ENCODE data around the gene PLEKHH1.

PLEKHH1 gene

DNA sequence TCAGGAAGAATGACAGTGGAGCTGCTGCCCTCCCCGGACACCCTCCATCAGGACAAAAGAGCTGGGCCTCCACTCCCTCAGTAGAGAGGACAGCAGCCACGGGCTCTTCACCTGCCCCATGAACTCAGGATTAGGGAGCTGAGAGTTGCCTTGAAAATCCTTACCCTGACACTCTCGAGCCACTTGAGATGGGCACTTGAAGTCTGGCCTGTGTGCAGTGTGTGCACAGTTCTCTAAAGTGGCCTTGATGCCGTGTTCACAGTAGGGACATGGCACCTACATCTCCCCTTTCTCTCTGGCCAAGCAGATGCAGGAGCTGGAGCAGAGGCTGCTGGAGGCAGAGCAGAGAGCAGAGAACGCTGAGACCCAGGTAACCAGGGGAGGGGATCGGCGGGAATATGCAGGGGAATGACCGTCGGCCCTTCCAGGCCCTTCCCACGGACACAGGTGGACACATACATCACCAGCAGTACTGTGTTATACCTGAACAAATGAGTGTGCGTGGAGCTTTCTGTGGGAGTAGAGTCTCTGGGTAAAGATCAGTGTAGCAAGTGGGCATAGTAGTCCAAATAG is 22.5 kb downstream of the PLEKHH1 start:
- H3K4me2 ChIP-seq (ENCODE audit: low read depth, low read length, poor library complexity, severe bottlenecking): no peak overlapping the region
- no peaks in the 10 kb centered on the region for H3K79me2 ChIP-seq (ENCODE audit: insufficient read depth, low read length)
- no peak overlapping the region for H2AFZ ChIP-seq (ENCODE audit: low read depth, low read length, severe bottlenecking)
- no peaks in the 10 kb centered on the region for H3K36me3 ChIP-seq (ENCODE audit: low read length)
- TF ChIP-seq, protein P1, sequence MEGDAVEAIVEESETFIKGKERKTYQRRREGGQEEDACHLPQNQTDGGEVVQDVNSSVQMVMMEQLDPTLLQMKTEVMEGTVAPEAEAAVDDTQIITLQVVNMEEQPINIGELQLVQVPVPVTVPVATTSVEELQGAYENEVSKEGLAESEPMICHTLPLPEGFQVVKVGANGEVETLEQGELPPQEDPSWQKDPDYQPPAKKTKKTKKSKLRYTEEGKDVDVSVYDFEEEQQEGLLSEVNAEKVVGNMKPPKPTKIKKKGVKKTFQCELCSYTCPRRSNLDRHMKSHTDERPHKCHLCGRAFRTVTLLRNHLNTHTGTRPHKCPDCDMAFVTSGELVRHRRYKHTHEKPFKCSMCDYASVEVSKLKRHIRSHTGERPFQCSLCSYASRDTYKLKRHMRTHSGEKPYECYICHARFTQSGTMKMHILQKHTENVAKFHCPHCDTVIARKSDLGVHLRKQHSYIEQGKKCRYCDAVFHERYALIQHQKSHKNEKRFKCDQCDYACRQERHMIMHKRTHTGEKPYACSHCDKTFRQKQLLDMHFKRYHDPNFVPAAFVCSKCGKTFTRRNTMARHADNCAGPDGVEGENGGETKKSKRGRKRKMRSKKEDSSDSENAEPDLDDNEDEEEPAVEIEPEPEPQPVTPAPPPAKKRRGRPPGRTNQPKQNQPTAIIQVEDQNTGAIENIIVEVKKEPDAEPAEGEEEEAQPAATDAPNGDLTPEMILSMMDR (IDR thresholded peaks at IDR 0.05; ENCODE audit: insufficient read depth, low read length, poor library complexity, severe bottlenecking): no peak
- no peak for TF ChIP-seq EZH2phosphoT487 (conservative IDR thresholded peaks at IDR 0.05; ENCODE audit: low read length)
- H3K9ac ChIP-seq (ENCODE audit: low read length): no peak overlapping the region
- H3K9me2 ChIP-seq (replicated peaks; ENCODE audit: insufficient read depth, low read length): no peaks in the 10 kb centered on the region
- no peaks in the 10 kb centered on the region for H3K27me3 ChIP-seq (ENCODE audit: low read length)
- H3F3A ChIP-seq (ENCODE audit: insufficient read depth): no peaks in the 10 kb centered on the region
- H4K20me1 ChIP-seq (ENCODE audit: low read depth, low read length): no peaks in the 10 kb centered on the region
- H3K27ac ChIP-seq (ENCODE audit: low read depth, low read length): no peak overlapping the region
- H3K4me3 ChIP-seq (ENCODE audit: insufficient read depth, low read length, poor library complexity, severe bottlenecking): no peak overlapping the region
- H3K9me3 ChIP-seq (ENCODE audit: insufficient read depth, low read length): no peaks in the 10 kb centered on the region

DNA sequence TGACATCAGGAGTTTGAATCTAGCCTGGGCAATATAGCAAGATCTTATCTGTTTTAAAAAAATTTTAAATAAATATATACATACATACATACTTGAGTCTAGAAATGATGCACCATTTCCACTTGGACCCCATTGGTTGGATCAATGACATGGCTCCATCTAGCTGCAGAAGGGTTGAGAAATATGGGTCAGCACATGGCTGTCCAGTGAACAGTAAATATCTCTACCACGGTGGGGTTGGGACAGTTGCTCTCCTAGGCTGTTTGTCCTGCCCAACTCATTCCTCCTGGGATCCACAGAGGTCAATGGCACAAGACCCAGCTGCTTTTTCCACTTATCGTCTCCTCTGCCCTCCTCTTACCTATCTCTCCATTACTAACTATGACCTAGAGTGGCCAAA is 23.6 kb downstream of the PLEKHH1 start:
- H3K79me2 ChIP-seq (ENCODE audit: insufficient read depth, low read length): no peaks in the 10 kb centered on the region
- H4K20me1 ChIP-seq (ENCODE audit: low read depth, low read length): no peaks in the 10 kb centered on the region
- no peak overlapping the region for H3K4me2 ChIP-seq (ENCODE audit: low read depth, low read length, poor library complexity, severe bottlenecking)
- no peaks in the 10 kb centered on the region for H3K27me3 ChIP-seq (ENCODE audit: low read length)
- no peaks in the 10 kb centered on the region for H3K36me3 ChIP-seq (ENCODE audit: low read length)
- H3K9ac ChIP-seq (ENCODE audit: low read length): no peak overlapping the region
- H3K4me3 ChIP-seq (ENCODE audit: insufficient read depth, low read length, poor library complexity, severe bottlenecking): no peak overlapping the region
- no peaks in the 10 kb centered on the region for H3K9me2 ChIP-seq (replicated peaks; ENCODE audit: insufficient read depth, low read length)
- H3K27ac ChIP-seq (ENCODE audit: low read depth, low read length): no peak overlapping the region
- H3K9me3 ChIP-seq (ENCODE audit: insufficient read depth, low read length): no peaks in the 10 kb centered on the region
- no peaks in the 10 kb centered on the region for H3F3A ChIP-seq (ENCODE audit: insufficient read depth)
- TF ChIP-seq EZH2phosphoT487 (conservative IDR thresholded peaks at IDR 0.05; ENCODE audit: low read length): no peak
- TF ChIP-seq, protein P1 (IDR thresholded peaks at IDR 0.05; ENCODE audit: insufficient read depth, low read length, poor library complexity, severe bottlenecking): no peak
- H2AFZ ChIP-seq (ENCODE audit: low read depth, low read length, severe bottlenecking): no peak overlapping the region

DNA sequence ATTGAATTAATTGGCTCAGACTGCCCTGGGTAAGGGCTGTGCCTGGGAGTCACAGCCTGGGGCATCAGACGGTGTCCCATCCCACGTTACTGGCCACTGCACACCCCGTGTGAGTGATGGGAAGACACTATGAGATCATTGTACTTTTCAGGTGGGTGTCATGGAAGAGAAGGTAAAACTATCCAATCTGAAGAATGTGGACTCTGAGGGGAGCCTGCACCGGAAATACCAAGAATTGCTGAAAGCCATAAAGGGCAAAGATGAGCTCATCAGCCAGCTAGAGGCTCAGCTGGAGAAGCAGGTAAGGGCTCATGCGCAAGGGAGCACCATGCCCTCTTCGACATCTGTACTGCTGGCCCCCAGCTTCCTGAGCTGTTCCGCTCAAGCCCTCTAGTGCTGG is 24.0 kb downstream of the PLEKHH1 start:
- Histone ChIP-seq H3K27me3 (ENCODE audit: low read length) (no peaks in the 10 kb centered on the region), H2AFZ (ENCODE audit: low read depth, low read length, severe bottlenecking) (no peak overlapping the region), H3K9me3 (ENCODE audit: insufficient read depth, low read length) (no peaks in the 10 kb centered on the region), H3K9me2 (replicated peaks; ENCODE audit: insufficient read depth, low read length) (no peaks in the 10 kb centered on the region), H3K9ac (ENCODE audit: low read length) (no peak overlapping the region), H3K4me3 (ENCODE audit: insufficient read depth, low read length, poor library complexity, severe bottlenecking) (no peak overlapping the region), H3F3A (ENCODE audit: insufficient read depth) (no peaks in the 10 kb centered on the region), H3K4me2 (ENCODE audit: low read depth, low read length, poor library complexity, severe bottlenecking) (no peak overlapping the region), H3K79me2 (ENCODE audit: insufficient read depth, low read length) (no peaks in the 10 kb centered on the region), H4K20me1 (ENCODE audit: low read depth, low read length) (no peaks in the 10 kb centered on the region), H3K27ac (ENCODE audit: low read depth, low read length) (no peak overlapping the region), H3K36me3 (ENCODE audit: low read length) (no peaks in the 10 kb centered on the region)
- TF ChIP-seq, protein P1 (IDR thresholded peaks at IDR 0.05; ENCODE audit: insufficient read depth, low read length, poor library complexity, severe bottlenecking): no peak
- TF ChIP-seq EZH2phosphoT487 (conservative IDR thresholded peaks at IDR 0.05; ENCODE audit: low read length): no peak

All from SU-DHL-6 (cell line).